Measurements from ENCODE around the gene CHAMP1.

DNA sequence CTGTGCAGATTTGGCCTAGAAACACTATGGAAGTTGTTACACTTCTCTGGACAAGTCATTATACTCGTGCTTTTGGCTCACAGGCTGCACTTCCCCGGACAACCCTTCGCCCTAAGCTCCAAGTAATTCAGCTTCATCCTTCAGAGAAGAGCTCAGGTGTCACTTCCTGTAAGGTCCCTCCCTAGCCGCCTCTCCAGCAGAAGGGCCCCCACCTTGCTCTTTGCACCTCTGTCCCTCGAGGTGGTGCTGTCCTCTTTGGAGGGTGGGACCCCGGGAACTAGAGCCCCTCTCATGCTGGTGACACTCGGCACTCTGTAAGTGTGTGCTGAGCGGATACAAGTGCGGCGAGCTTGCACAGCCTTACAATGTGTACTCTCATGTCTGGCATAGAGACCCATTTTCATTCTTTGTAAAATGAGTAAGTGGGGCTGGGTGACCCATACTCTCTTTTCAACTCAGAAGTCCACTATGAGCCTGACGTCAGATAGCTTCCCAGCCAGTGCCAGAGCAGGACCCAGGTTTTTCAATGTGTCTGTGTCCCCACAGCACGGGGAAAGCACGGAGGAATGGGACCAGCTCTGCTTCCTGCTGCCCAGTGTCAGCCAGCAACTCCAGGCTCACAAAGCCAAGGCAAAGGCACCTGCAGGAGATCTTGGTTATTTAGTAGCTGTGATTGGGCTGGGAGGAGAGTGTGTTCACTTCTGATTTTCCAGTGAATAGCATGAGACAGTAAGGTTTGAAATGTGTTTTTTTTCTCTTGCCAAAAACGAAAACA, 26.9 kb downstream of the CHAMP1 start:
- TF ChIP-seq POLR2AphosphoS5 (IDR thresholded peaks at IDR 0.05; ENCODE audit: low read depth, low read length), result no peak
- no peak for TF ChIP-seq CTCF (IDR thresholded peaks at IDR 0.05)

Data from Panc1 (cell line).